SU-DHL-6 (cell line): ENCODE results near the gene SLC22A5.
"Not testable (repeated sequence)": the region's sequence is repeated elsewhere in the genome, so short reads cannot be mapped to it uniquely, and the experiment has no call there.

Source experiments
- CTCF ChIP-seq: fragments of 200-600 bp; sonication (generic); IDR thresholded peaks from one replicate; pipeline ENCODE4 v1.5.1; 2017; ENCODE audit warnings: antibody characterized with exemption, mild to moderate bottlenecking, low read length, moderate library complexity; ENCODE audit not compliant: insufficient read depth, poor library complexity, severe bottlenecking
- EZH2phosphoT487 ChIP-seq: fragments of 200-600 bp; sonication (generic), shearing (Covaris generic); conservative IDR thresholded peaks from 2 replicates; pipeline ENCODE4 v1.6.1; 2018; ENCODE audit warnings: mild to moderate bottlenecking, antibody characterized with exemption, low read length, moderate library complexity, mixed read lengths

GRCh38 chr5:132438267-132438645, 68.7 kb downstream of the SLC22A5 start:
- TF ChIP-seq CTCF, EZH2phosphoT487: not testable (repeated sequence)
